OCI-LY3 (cell line): ENCODE data around the gene FKTN.

Experiments
- H2AFZ ChIP-seq: fragments of 200-600, 300-600 bp; shearing (Covaris generic); 2 replicates; pipeline ENCODE4 v1.6.0; 2014; ENCODE audit warnings: antibody characterized with exemption, low read depth, low read length
- H3K27ac ChIP-seq: fragments of 200-600, 300-600 bp; sonication (generic); 2 replicates; pipeline ENCODE4 v1.5.1; 2014; ENCODE audit warnings: mild to moderate bottlenecking, low read length, moderate library complexity, mixed read lengths
- H3K27me3 ChIP-seq: fragments of 200-600, 300-600 bp; sonication (generic); 2 replicates; pipeline ENCODE4 v1.6.1; 2014; ENCODE audit warnings: low read depth, low read length, mixed read lengths
- H3K36me3 ChIP-seq: fragments of 200-600, 300-600 bp; sonication (generic); replicated peaks from 2 replicates; pipeline ENCODE3; 2014; ENCODE audit warnings: low read depth, low read length, mixed read lengths
- H3K4me1 ChIP-seq: fragments of 300-600, 200-600 bp; sonication (generic); 2 replicates; pipeline ENCODE4 v1.6.1; 2014; ENCODE audit warnings: low read length, mixed read lengths
- H3K4me2 ChIP-seq: fragments of 200-600, 300-600 bp; sonication (generic); 2 replicates; pipeline ENCODE4 v1.6.1; 2014; ENCODE audit warnings: low read length, mixed read lengths
- H3K4me3 ChIP-seq: fragments of 300-600, 200-600 bp; sonication (generic); 2 replicates; pipeline ENCODE4 v1.5.1; 2014; ENCODE audit warnings: antibody characterized with exemption, mild to moderate bottlenecking, low read length, moderate library complexity
- H3K79me2 ChIP-seq: fragments of 300-600, 200-600 bp; shearing (Covaris generic); 2 replicates; pipeline ENCODE4 v1.6.1; 2014; ENCODE audit warnings: mild to moderate bottlenecking, low read length, mixed read lengths
- H3K9ac ChIP-seq: fragments of 300-600, 200-600 bp; shearing (Covaris generic); 2 replicates; pipeline ENCODE4 v1.6.0; 2014; ENCODE audit warnings: mild to moderate bottlenecking, low read length, moderate library complexity
- H3K9me3 ChIP-seq: fragments of 200-600, 300-600 bp; shearing (Covaris generic); 2 replicates; pipeline ENCODE4 v1.6.1; 2014; ENCODE audit warnings: low read length, mixed read lengths; ENCODE audit not compliant: insufficient read depth
- H4K20me1 ChIP-seq: fragments of 200-600, 300-600 bp; sonication (generic); 2 replicates; pipeline ENCODE4 v1.6.1; 2016; ENCODE audit warnings: low read length, mixed read lengths; ENCODE audit not compliant: insufficient read depth
- EZH2phosphoT487 ChIP-seq: fragments of 200-600 bp; shearing (Covaris generic); IDR thresholded peaks from 2 replicates; pipeline ENCODE4 v1.6.1; 2018; ENCODE audit warnings: antibody characterized with exemption, mixed run types, low read depth
- TF ChIP-seq, protein P1 (sequence below): fragments of 200-600, 300-600 bp; sonication (generic); IDR thresholded peaks from 2 replicates; pipeline ENCODE4 v1.5.1; 2014; ENCODE audit warnings: antibody characterized with exemption, low read length, low read depth

Gene FKTN

DNA sequence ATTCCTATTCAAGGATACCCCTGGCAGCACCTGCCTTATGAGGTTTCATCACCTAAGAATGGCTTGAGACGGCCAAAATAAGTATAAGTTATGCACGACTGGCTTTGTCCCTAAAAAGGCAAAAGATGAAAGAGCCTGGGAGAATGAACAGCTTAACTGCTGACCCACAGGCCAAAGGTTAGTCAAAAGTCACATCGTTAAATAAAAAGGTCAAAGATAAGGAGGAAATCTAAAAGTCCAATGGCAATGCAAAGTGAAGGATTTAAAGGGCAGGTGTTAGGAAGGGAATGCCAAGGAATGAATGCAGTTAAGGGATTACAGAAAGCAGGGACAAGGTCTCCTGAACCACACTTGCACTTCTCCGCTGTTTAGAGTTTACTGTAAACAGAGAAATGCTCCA lies 109.9 kb downstream of the FKTN start:
- Histone ChIP-seq H4K20me1 (no peaks in the 10 kb centered on the region), H3K9ac (no peak overlapping the region), H3K9me3 (no peaks in the 10 kb centered on the region), H3K27ac (no peak overlapping the region), H2AFZ (no peak overlapping the region), H3K4me1 (peaks cover 10% of the 10 kb centered on the region), H3K4me3 (no peak overlapping the region), H3K4me2 (no peak overlapping the region), H3K36me3 (no peaks in the 10 kb centered on the region), H3K79me2 (no peaks in the 10 kb centered on the region), H3K27me3 (no peaks in the 10 kb centered on the region)
- TF ChIP-seq EZH2phosphoT487: no peak
- TF ChIP-seq, protein P1, sequence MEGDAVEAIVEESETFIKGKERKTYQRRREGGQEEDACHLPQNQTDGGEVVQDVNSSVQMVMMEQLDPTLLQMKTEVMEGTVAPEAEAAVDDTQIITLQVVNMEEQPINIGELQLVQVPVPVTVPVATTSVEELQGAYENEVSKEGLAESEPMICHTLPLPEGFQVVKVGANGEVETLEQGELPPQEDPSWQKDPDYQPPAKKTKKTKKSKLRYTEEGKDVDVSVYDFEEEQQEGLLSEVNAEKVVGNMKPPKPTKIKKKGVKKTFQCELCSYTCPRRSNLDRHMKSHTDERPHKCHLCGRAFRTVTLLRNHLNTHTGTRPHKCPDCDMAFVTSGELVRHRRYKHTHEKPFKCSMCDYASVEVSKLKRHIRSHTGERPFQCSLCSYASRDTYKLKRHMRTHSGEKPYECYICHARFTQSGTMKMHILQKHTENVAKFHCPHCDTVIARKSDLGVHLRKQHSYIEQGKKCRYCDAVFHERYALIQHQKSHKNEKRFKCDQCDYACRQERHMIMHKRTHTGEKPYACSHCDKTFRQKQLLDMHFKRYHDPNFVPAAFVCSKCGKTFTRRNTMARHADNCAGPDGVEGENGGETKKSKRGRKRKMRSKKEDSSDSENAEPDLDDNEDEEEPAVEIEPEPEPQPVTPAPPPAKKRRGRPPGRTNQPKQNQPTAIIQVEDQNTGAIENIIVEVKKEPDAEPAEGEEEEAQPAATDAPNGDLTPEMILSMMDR: no peak

DNA sequence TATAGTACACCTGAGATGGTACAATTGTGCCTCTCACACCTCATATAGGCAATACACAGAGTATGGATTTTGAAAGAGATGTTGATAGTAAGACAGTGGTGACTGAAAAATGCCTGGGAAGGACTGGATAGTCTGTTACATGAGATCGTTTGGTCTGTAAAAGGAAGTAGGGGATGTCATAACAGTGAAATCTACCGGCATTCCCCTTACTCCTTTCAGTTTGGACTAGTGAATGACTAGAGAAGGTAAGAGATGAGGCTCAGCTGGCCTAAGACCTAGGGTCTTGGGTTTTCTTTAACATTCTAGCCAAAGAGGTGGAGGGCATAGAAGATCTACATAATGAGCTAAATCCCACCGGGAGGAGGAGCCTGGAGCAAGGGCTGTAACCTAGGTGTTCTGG lies 112.4 kb downstream of the FKTN start:
- Histone ChIP-seq H2AFZ (no peak overlapping the region), H3K36me3 (no peaks in the 10 kb centered on the region), H3K9ac (no peak overlapping the region), H3K79me2 (no peaks in the 10 kb centered on the region), H4K20me1 (no peaks in the 10 kb centered on the region), H3K9me3 (peaks cover 3% of the 10 kb centered on the region; the same call in 1 of the 2 replicates), H3K4me3 (no peak overlapping the region), H3K27me3 (no peaks in the 10 kb centered on the region), H3K4me1 (peaks cover 18% of the 10 kb centered on the region), H3K4me2 (no peak overlapping the region), H3K27ac (no peak overlapping the region)
- TF ChIP-seq EZH2phosphoT487: no peak
- TF ChIP-seq, protein P1: no peak

DNA sequence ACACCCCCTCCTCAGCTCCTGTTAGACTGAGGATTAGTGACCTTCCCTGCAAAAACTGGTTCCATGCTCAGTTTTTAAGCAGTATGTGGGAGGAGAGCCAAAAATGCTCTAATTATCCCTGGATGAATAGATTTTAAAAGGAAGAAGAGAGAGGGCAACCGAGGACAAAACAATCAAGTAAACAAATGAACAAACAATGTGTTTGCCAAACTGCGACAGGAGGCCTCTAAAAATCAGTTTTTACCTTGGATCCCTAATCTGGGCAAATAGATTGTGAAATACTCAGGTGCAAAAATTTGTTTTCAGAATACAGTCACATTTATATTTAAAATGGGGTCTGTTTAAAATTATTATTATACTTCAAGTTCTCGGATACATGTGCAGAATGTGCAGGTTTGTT lies 112.8 kb downstream of the FKTN start:
- TF ChIP-seq, protein P1: no peak
- no peak for TF ChIP-seq EZH2phosphoT487
- Histone ChIP-seq H3K4me3 (no peak overlapping the region), H3K9me3 (peaks cover 3% of the 10 kb centered on the region; the same call in 1 of the 2 replicates), H3K79me2 (no peaks in the 10 kb centered on the region), H2AFZ (no peak overlapping the region), H3K4me2 (no peak overlapping the region), H4K20me1 (no peaks in the 10 kb centered on the region), H3K27ac (no peak overlapping the region), H3K9ac (no peak overlapping the region), H3K27me3 (no peaks in the 10 kb centered on the region), H3K36me3 (no peaks in the 10 kb centered on the region), H3K4me1 (peaks cover 18% of the 10 kb centered on the region)

DNA sequence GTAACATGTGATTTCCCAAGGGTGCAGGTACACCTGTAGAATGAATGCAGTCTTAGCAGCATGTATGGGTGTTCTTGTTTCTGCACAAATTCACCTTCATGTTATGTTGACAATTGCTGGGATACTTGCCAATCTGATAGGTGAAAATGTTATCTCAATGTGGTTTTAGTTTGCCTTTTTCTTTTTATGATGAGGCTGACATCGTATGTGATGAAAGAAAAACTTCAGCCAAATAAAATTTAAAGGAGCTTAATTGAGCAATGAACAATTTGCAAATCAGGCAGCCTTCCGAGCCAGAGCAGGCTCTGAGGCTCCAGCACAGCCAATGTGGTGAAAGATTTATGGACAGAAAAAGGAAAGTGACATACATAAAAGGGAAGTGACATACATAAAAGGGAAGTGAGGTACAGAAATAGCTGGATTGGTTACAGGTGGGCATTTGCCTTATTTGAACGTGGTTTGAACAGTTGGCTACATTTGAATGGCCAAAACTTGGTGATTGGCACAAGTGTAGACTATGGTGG lies 114.8 kb downstream of the FKTN start:
- Histone ChIP-seq H3K27ac (0 out of 2 replicates have a peak overlapping the region, but pooled peaks have one; percentile 7), H3K4me2 (peak overlapping the region; percentile 44), H3K79me2 (no peaks in the 10 kb centered on the region), H4K20me1 (no peaks in the 10 kb centered on the region), H3K36me3 (no peaks in the 10 kb centered on the region), H3K9me3 (peaks cover 3% of the 10 kb centered on the region; the same call in 1 of the 2 replicates), H3K9ac (no peak overlapping the region), H3K27me3 (no peaks in the 10 kb centered on the region), H3K4me1 (peaks cover 14% of the 10 kb centered on the region), H3K4me3 (peak overlapping the region; percentile 36; the same call in 1 of the 2 replicates), H2AFZ (peak overlapping the region; percentile 76)
- TF ChIP-seq, protein P1: no peak
- no peak for TF ChIP-seq EZH2phosphoT487
